Gastroesophageal sphincter (tissue), 4 donors: ENCODE results near the gene SPATA21. TPM values are rescaled to one million over a fixed set of nuclear protein-coding genes. Genes with fewer than 3 reads are reported as not detected.
"Not testable (repeated sequence)": the region's sequence is repeated elsewhere in the genome, so short reads cannot be mapped to it uniquely, and the experiment has no call there.

Experiments used
- ATAC-seq: fragments of 150-250 bp; one replicate; pipeline ENCODE4 v1.9.1; 2016; ENCODE audit warnings: mild to moderate bottlenecking, moderate library complexity
- H3K27ac ChIP-seq, 4 donors: fragments of 200-600 bp; sonication (generic) in 3 of 4; 1 replicate in 3 of 4; 2 replicates in 1 of 4; pipeline ENCODE4 v1.5.1; 2016 to 2019
- H3K27me3 ChIP-seq: fragments of 200-600 bp; sonication (generic); one replicate; pipeline ENCODE4 v1.5.1; 2019
- H3K36me3 ChIP-seq, 2 donors: fragments of 200-600 bp; sonication (generic); one replicate each; pipeline ENCODE4 v1.5.1; 2019; ENCODE audit warnings: control low read depth in 1 of 2
- H3K4me1 ChIP-seq, 3 donors: fragments of 200-600 bp; sonication (generic); 1 replicate in 2 of 3; 2 replicates in 1 of 3; pipeline ENCODE4 v1.5.1; 2016 to 2019; ENCODE audit warnings: control low read depth in 2 of 3
- H3K4me3 ChIP-seq, 2 donors: fragments of 200-600 bp; sonication (generic); one replicate each; pipeline ENCODE4 v1.5.1; 2019; ENCODE audit warnings: mild to moderate bottlenecking in 1 of 2, moderate library complexity in 1 of 2
- H3K9me3 ChIP-seq, 3 donors: fragments of 200-600 bp; sonication (generic); one replicate each; pipeline ENCODE4 v1.5.1; 2017 to 2019; ENCODE audit warnings: control low read depth in 2 of 3
- CTCF ChIP-seq, 4 experiments: fragments of 200-600 bp in 2 of 4; fragments of 450-650 bp in 2 of 4; sonication (generic) in 1 of 4; IDR thresholded peaks; one replicate each; pipeline ENCODE4 v1.5.1; 2017 to 2019; ENCODE audit warnings: antibody characterized with exemption in 4 of 4, mild to moderate bottlenecking in 2 of 4, moderate library complexity in 2 of 4
- EP300 ChIP-seq: sonication (generic); formaldehyde crosslinking; IDR thresholded peaks from one replicate; pipeline ENCODE4 v1.6.1; 2017; ENCODE audit warnings: antibody characterized with exemption, mild to moderate bottlenecking
- POLR2A ChIP-seq, 2 donors: fragments of 450-650 bp; IDR thresholded peaks; one replicate each; pipeline ENCODE4 v1.6.1; 2017; ENCODE audit warnings: antibody characterized with exemption in 2 of 2, mild to moderate bottlenecking in 2 of 2, moderate library complexity in 1 of 2
- POLR2AphosphoS5 ChIP-seq: sonication (generic); formaldehyde crosslinking; IDR thresholded peaks from one replicate; pipeline ENCODE4 v1.6.1; 2017; ENCODE audit warnings: antibody characterized with exemption
- WGBS, 2 donors: methylation state at CpG; one replicate each; pipeline ENCODE4 v1.1.5; 2018; ENCODE audit warnings: low coverage in 1 of 2; 5-methylcytosine and 5-hydroxymethylcytosine counted together
- total RNA-seq, 4 donors: library from RNA; depleted of rRNA; stranded (reverse); fragments of >200 nt; gene quantifications; one replicate each; pipeline ENCODE4 v1.1.0, GENCODE V29; 2016

The SPATA21 gene
- total RNA-seq, 4 donors from 2014 or later, result 0.12 to 3.6 TPM; not detected in 2

GRCh38 chr1:16367258-16367967 lies 69.8 kb downstream of the SPATA21 start:
- peak; percentile 85 for ATAC-seq
- Histone ChIP-seq H3K36me3 (no peaks in the 10 kb centered on the region), H3K27ac (peak overlapping the region; percentile 72 to 98 (median 96)), H3K27me3 (no peaks in the 10 kb centered on the region), H3K4me1 (peaks cover 4 to 68% (median 12%) of the 10 kb centered on the region in 3 donors), H3K9me3 (no peaks in the 10 kb centered on the region), H3K4me3 (peak overlapping the region; percentile 56 to 86)
- TF ChIP-seq POLR2A (IDR thresholded peaks at IDR 0.05), result peak; percentile 67 to 76
- TF ChIP-seq EP300, result no peak
- peak in 2 of 4 experiments; percentile 16 to 43 for TF ChIP-seq CTCF (IDR thresholded peaks at IDR 0.05)
- TF ChIP-seq POLR2AphosphoS5, result peak; percentile 52
- WGBS, 2 donors, result 0 to 1% methylated on average over 13 to 36 of the region's 47 CpGs

GRCh38 chr1:16366722-16367257 lies 70.4 kb downstream of the SPATA21 start, which contains the start of gene SZRD1:
Gene SZRD1 (plus strand): TSS chr1:16367242. CDS start chr1:16367258, 16 bp downstream.
- peaks cover 4 to 62% (median 12%) of the 10 kb centered on the region in 3 donors for H3K4me1 ChIP-seq
- peak within 1 kb of the TSS; percentile 72 to 98 (median 96) for H3K27ac ChIP-seq
- WGBS, 2 donors, result 2 to 8% methylated on average over 6 to 17 of the region's 24 CpGs
- H3K36me3 ChIP-seq, result no peaks in the 10 kb centered on the region
- H3K4me3 ChIP-seq, result peak within 1 kb of the TSS; percentile 56 to 86
- H3K9me3 ChIP-seq, result no peaks in the 10 kb centered on the region
- TF ChIP-seq POLR2AphosphoS5 (peak; percentile 82), EP300 (no peak)
- H3K27me3 ChIP-seq, result no peaks in the 10 kb centered on the region
- peak; percentile 94 for ATAC-seq

GRCh38 chr1:16365146-16365498 lies 72.1 kb downstream of the SPATA21 start:
- H3K27ac ChIP-seq, result peak overlapping the region in 3 of 4 donors; percentile 63 to 94 (median 74)
- peaks cover 4 to 45% (median 12%) of the 10 kb centered on the region in 3 donors for H3K4me1 ChIP-seq
- H3K4me3 ChIP-seq, H3K27me3 ChIP-seq, H3K36me3 ChIP-seq, H3K9me3 ChIP-seq: not testable (repeated sequence)
- peak; percentile 25 for ATAC-seq
- WGBS, 2 donors, result 50 to 64% methylated on average over 2 to 3 of the region's 3 CpGs
- TF ChIP-seq POLR2AphosphoS5, result peak; percentile 78

GRCh38 chr1:16356867-16357266 lies 80.4 kb downstream of the SPATA21 start:
- Histone ChIP-seq H3K36me3 (no peaks in the 10 kb centered on the region), H3K9me3 (no peaks in the 10 kb centered on the region), H3K27me3 (no peaks in the 10 kb centered on the region), H3K27ac (no peak overlapping the region), H3K4me3 (no peak overlapping the region), H3K4me1 (peaks cover 0 to 7% (median 3%) of the 10 kb centered on the region in 3 donors)
- WGBS, 2 donors, result 61 to 78% methylated on average over 3 of the region's 3 CpGs
- ATAC-seq, result no peak
- TF ChIP-seq POLR2A (IDR thresholded peaks at IDR 0.05) (no peak), POLR2AphosphoS5 (no peak), EP300 (no peak), CTCF (IDR thresholded peaks at IDR 0.05) (no peak)

GRCh38 chr1:16354619-16355018 lies 82.6 kb downstream of the SPATA21 start:
- ATAC-seq, result no peak
- peaks cover 0 to 26% (median 9%) of the 10 kb centered on the region in 3 donors for H3K4me1 ChIP-seq
- no peak overlapping the region for H3K27ac ChIP-seq
- H3K27me3 ChIP-seq, result no peaks in the 10 kb centered on the region
- no peaks in the 10 kb centered on the region for H3K36me3 ChIP-seq
- no peaks in the 10 kb centered on the region for H3K9me3 ChIP-seq
- H3K4me3 ChIP-seq, result no peak overlapping the region
- whole genome bisulfite sequencing, 2 donors, result no CpG with 5 or more reads among the region's 2 CpGs
- TF ChIP-seq CTCF (IDR thresholded peaks at IDR 0.05), result no peak
- TF ChIP-seq POLR2AphosphoS5, result no peak
- no peak for TF ChIP-seq EP300
- no peak for TF ChIP-seq POLR2A (IDR thresholded peaks at IDR 0.05)
